Thoracic aorta (tissue), 2 donors: ENCODE measurements around the gene CALM3. TPM values are rescaled to one million over a fixed set of nuclear protein-coding genes. Genes with fewer than 3 reads are reported as not detected.

ENCODE experiments used
- ATAC-seq: fragments of 150-250 bp; one replicate; pipeline ENCODE4 v1.8.0; 2017; ENCODE audit warnings: low read depth; ENCODE audit not compliant: insufficient number of reproducible peaks, low FRiP score
- DNase-seq: peaks from one replicate; pipeline ENCODE4 v3.0.0-alpha.2; 2020; ENCODE audit warnings: low spot score
- H3K27ac ChIP-seq, 2 donors: fragments of 200-600 bp; sonication (generic); 1 replicate in 1 of 2; 2 replicates in 1 of 2; pipeline ENCODE4 v1.5.1; 2016; ENCODE audit warnings: mild to moderate bottlenecking in 2 of 2, moderate library complexity in 2 of 2
- H3K27me3 ChIP-seq: fragments of 200-600 bp; sonication (generic); replicated peaks from 2 replicates; pipeline ENCODE4 v1.6.0; 2016; ENCODE audit warnings: mild to moderate bottlenecking; ENCODE audit not compliant: insufficient read depth
- H3K36me3 ChIP-seq: fragments of 200-600 bp; sonication (generic); one replicate; pipeline ENCODE4 v1.5.1; 2016
- H3K4me1 ChIP-seq, 2 donors: fragments of 200-600 bp; sonication (generic); 1 replicate in 1 of 2; 2 replicates in 1 of 2; pipeline versions ENCODE4 v1.5.1 to v1.6.0; 2016; ENCODE audit warnings: low read depth in 2 of 2, mild to moderate bottlenecking in 1 of 2; ENCODE audit not compliant: control insufficient read depth in 1 of 2
- H3K4me3 ChIP-seq: fragments of 200-600 bp; sonication (generic); 2 replicates; pipeline ENCODE4 v1.5.1; 2016; ENCODE audit warnings: mild to moderate bottlenecking
- H3K9me3 ChIP-seq: fragments of 200-600 bp; sonication (generic); 2 replicates; pipeline ENCODE4 v1.5.1; 2016
- CTCF ChIP-seq: fragments of 200-600 bp; sonication (generic); IDR thresholded peaks from one replicate; pipeline ENCODE4 v1.5.1; 2019; ENCODE audit warnings: antibody characterized with exemption
- total RNA-seq, 2 donors: library from RNA; depleted of rRNA; stranded (reverse); fragments of >200 nt; gene quantifications; one replicate each; pipeline versions ENCODE4 v1.1.0 to v1.2.3, GENCODE V29; 2016

CALM3 gene
- total RNA-seq, 2 donors from 2014 or later = 181 to 202 TPM

GRCh38 chr19:46578450-46578849 lies 22.7 kb upstream of the CALM3 start:
- Histone ChIP-seq H3K27me3 (no peaks in the 10 kb centered on the region), H3K36me3 (no peaks in the 10 kb centered on the region), H3K4me1 (no peaks in the 10 kb centered on the region), H3K4me3 (no peak overlapping the region), H3K9me3 (no peaks in the 10 kb centered on the region), H3K27ac (no peak overlapping the region)
- no peak for DNase-seq
- no peak for ATAC-seq
- no peak for TF ChIP-seq CTCF

- Histone ChIP-seq H3K27me3 (no peaks in the 10 kb centered on the region), H3K4me3 (no peak overlapping the region), H3K27ac (no peak overlapping the region), H3K36me3 (no peaks in the 10 kb centered on the region), H3K9me3 (no peaks in the 10 kb centered on the region), H3K4me1 (no peaks in the 10 kb centered on the region)
- ATAC-seq (no peak), DNase-seq (no peak)
- peak; percentile 15 for TF ChIP-seq CTCF
Observed at GRCh38 chr19:46579361-46579879, 21.7 kb upstream of the CALM3 start.

- DNase-seq (no peak), ATAC-seq (no peak)
- no peaks in the 10 kb centered on the region for H3K36me3 ChIP-seq
- no peak overlapping the region for H3K27ac ChIP-seq
- no peak overlapping the region for H3K4me3 ChIP-seq
- no peaks in the 10 kb centered on the region for H3K27me3 ChIP-seq
- peaks cover 0 to under 1% of the 10 kb centered on the region in 2 donors for H3K4me1 ChIP-seq
- H3K9me3 ChIP-seq = no peaks in the 10 kb centered on the region
- no peak for TF ChIP-seq CTCF
Observed at GRCh38 chr19:46580247-46580646, 20.9 kb upstream of the CALM3 start.

GRCh38 chr19:46585539-46585938 lies 15.6 kb upstream of the CALM3 start:
- Histone ChIP-seq H3K4me3 (no peak overlapping the region), H3K36me3 (no peaks in the 10 kb centered on the region), H3K4me1 (peaks cover 0 to 11% of the 10 kb centered on the region in 2 donors), H3K27me3 (no peaks in the 10 kb centered on the region), H3K27ac (no peak overlapping the region), H3K9me3 (no peaks in the 10 kb centered on the region)
- ATAC-seq = no peak
- no peak for TF ChIP-seq CTCF
- DNase-seq = no peak

GRCh38 chr19:46586294-46586693 lies 14.8 kb upstream of the CALM3 start:
- H3K27me3 ChIP-seq = no peaks in the 10 kb centered on the region
- no peak for TF ChIP-seq CTCF
- peaks cover 0 to 11% of the 10 kb centered on the region in 2 donors for H3K4me1 ChIP-seq
- H3K27ac ChIP-seq = no peak overlapping the region
- no peak overlapping the region for H3K4me3 ChIP-seq
- H3K9me3 ChIP-seq = no peaks in the 10 kb centered on the region
- DNase-seq (no peak), ATAC-seq (no peak)
- no peaks in the 10 kb centered on the region for H3K36me3 ChIP-seq
